ENCODE results near the gene GPS1.

Gene GPS1

GRCh38 chr17:82033359-82034085, 18.2 kb upstream of the GPS1 start:
- no peak for DNase-seq (ENCODE audit: low spot score)
- in situ Hi-C loops (cut with MboI; ENCODE audit: low pct_unique_long_range_greater_than_20kb, low sequenced_read_pairs, unreplicated experiment), result loop anchor here (10.0 kb wide), 1 partner anchor 131 kb away; no protein-coding TSS in a partner anchor
- no peak for TF ChIP-seq CTCF (IDR thresholded peaks at IDR 0.05; ENCODE audit: extremely low read depth, insufficient read depth, missing control alignments)

- in situ Hi-C loops (cut with MboI; ENCODE audit: low pct_unique_long_range_greater_than_20kb, low sequenced_read_pairs, unreplicated experiment), result loop anchor here (10.0 kb wide), 1 partner anchor 130 kb away; no protein-coding TSS in a partner anchor
- no peak for TF ChIP-seq CTCF (IDR thresholded peaks at IDR 0.05; ENCODE audit: extremely low read depth, insufficient read depth, missing control alignments)
- no peak for DNase-seq (ENCODE audit: low spot score)
Observed at GRCh38 chr17:82034371-82035011, 17.2 kb upstream of the GPS1 start.

DNA sequence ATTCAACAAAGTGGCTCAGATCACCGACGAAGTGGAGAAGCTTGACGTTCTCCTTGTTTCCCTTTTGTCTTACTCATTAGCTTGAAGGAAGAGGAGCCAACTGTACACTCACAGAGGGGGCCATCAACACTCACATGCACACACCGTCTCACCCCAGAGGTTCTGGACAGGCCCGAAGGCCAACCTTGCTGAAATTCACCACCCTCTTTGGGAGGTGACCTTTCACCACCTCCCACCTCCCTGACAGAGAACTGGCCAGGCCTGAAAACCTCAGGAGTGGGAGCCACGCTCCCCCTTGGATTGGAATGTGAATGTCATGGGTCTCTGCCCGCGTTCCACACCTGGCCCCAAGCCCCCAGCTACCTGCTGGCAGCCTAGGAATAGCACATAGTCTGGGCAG, 16.2 kb upstream of the GPS1 start:
- TF ChIP-seq CTCF (IDR thresholded peaks at IDR 0.05; ENCODE audit: extremely low read depth, insufficient read depth, missing control alignments), result no peak
- in situ Hi-C loops (cut with MboI; ENCODE audit: low pct_unique_long_range_greater_than_20kb, low sequenced_read_pairs, unreplicated experiment), result loop anchor here (10.0 kb wide), 1 partner anchor 129 kb away; no protein-coding TSS in a partner anchor
- no peak for DNase-seq (ENCODE audit: low spot score)

- no peak for DNase-seq (ENCODE audit: low spot score)
- in situ Hi-C loops (cut with MboI; ENCODE audit: low pct_unique_long_range_greater_than_20kb, low sequenced_read_pairs, unreplicated experiment), result loop anchor here (10.0 kb wide), 1 partner anchor 129 kb away; no protein-coding TSS in a partner anchor
- TF ChIP-seq CTCF (IDR thresholded peaks at IDR 0.05; ENCODE audit: extremely low read depth, insufficient read depth, missing control alignments), result no peak
Observed at GRCh38 chr17:82035956-82036633, 15.6 kb upstream of the GPS1 start.

- TF ChIP-seq CTCF (IDR thresholded peaks at IDR 0.05; ENCODE audit: extremely low read depth, insufficient read depth, missing control alignments), result no peak
- in situ Hi-C loops (cut with MboI; ENCODE audit: low pct_unique_long_range_greater_than_20kb, low sequenced_read_pairs, unreplicated experiment), result loop anchor here (10.0 kb wide), 1 partner anchor 128 kb away; no protein-coding TSS in a partner anchor
- DNase-seq (ENCODE audit: low spot score), result no peak
Observed at GRCh38 chr17:82036634-82037091, 15.0 kb upstream of the GPS1 start.
